ENCODE results near the gene BIRC2. TPM values are rescaled to one million over a fixed set of nuclear protein-coding genes. Genes with fewer than 3 reads are reported as not detected.
A peak's percentile ranks its signal among the peaks of the same experiment; 100 is the strongest.

The BIRC2 gene
- total RNA-seq, 4 donors from 2014 or later: 66.5 to 95.9 (median 73.2) TPM

DNA sequence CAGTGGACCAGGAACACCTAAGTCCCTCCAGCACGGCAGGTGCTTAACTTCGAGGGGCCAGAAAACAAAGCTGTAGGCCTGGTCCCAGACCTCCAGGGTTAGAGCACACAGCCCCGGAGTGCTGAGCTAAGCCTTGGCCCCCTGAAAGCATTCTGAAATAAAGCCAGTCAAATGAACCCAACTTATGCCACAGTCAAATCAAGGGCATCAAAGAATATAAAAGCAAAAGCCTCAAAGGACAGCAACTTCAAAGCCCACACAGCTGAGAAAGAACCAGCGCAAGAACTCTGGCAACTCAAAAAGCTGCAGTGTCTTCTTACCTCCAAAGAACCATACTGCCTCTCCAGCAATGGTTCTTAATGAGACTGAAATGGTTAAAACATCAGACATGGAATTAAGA is 66.5 kb downstream of the BIRC2 start:
- H3K27ac ChIP-seq: no peak overlapping the region
- no peak overlapping the region for H3K4me3 ChIP-seq
- TF ChIP-seq POLR2AphosphoS5 (IDR thresholded peaks at IDR 0.05) (no peak), POLR2A (IDR thresholded peaks at IDR 0.05) (no peak), EP300 (IDR thresholded peaks at IDR 0.05; ENCODE audit: low read depth) (no peak)
- TF ChIP-seq, protein P1, sequence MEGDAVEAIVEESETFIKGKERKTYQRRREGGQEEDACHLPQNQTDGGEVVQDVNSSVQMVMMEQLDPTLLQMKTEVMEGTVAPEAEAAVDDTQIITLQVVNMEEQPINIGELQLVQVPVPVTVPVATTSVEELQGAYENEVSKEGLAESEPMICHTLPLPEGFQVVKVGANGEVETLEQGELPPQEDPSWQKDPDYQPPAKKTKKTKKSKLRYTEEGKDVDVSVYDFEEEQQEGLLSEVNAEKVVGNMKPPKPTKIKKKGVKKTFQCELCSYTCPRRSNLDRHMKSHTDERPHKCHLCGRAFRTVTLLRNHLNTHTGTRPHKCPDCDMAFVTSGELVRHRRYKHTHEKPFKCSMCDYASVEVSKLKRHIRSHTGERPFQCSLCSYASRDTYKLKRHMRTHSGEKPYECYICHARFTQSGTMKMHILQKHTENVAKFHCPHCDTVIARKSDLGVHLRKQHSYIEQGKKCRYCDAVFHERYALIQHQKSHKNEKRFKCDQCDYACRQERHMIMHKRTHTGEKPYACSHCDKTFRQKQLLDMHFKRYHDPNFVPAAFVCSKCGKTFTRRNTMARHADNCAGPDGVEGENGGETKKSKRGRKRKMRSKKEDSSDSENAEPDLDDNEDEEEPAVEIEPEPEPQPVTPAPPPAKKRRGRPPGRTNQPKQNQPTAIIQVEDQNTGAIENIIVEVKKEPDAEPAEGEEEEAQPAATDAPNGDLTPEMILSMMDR (IDR thresholded peaks at IDR 0.05): no peak
- in situ Hi-C loops (cut with MboI; ENCODE audit: low pct_ligation_motif_present in 1 of 4, low pct_unique_long_range_greater_than_20kb in 1 of 4, low sequenced_read_pairs in 3 of 4) (no loop called here), intact Hi-C loops (cut with DNase I; ENCODE audit: low total_unique reads) (no loop called here)
- WGBS, 2 donors (ENCODE audit: low coverage in 1 of 2): 94% methylated on average over 4 of the region's 4 CpGs; no CpG with 5 or more reads in 1 of the 2 donors
- no peak for DNase-seq
- H3K4me1 ChIP-seq: peaks cover 3 to 45% (median 28%) of the 10 kb centered on the region in 4 donors
- H3K36me3 ChIP-seq: no peaks in the 10 kb centered on the region
- H3K9me3 ChIP-seq: no peaks in the 10 kb centered on the region
- no peaks in the 10 kb centered on the region for H3K27me3 ChIP-seq

DNA sequence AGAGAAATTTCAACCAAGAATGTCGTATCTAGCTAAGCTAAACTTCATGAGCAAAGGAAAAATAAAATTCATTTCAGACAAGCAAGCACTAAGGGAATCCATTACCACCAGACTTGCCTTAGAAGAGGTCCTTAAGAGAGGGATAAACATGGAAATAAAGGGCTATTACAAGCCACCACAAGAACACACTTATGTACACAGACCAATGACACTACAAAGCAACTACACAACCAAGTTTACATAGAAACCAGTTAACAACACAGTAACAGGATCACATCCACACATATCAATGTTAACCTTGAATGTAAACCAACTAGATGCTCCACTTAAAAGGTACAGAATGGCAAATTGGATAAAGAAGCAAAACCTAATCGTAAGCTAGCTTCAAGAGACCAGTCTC is 67.5 kb downstream of the BIRC2 start:
- in situ Hi-C loops (cut with MboI; ENCODE audit: low pct_ligation_motif_present in 1 of 4, low pct_unique_long_range_greater_than_20kb in 1 of 4, low sequenced_read_pairs in 3 of 4) (no loop called here), intact Hi-C loops (cut with DNase I; ENCODE audit: low total_unique reads) (no loop called here)
- no peaks in the 10 kb centered on the region for H3K27me3 ChIP-seq
- no peak for TF ChIP-seq EP300 (IDR thresholded peaks at IDR 0.05; ENCODE audit: low read depth)
- H3K4me3 ChIP-seq: no peak overlapping the region
- H3K9me3 ChIP-seq: no peaks in the 10 kb centered on the region
- H3K27ac ChIP-seq: peak overlapping the region in 2 of 4 donors; percentile 34 to 42
- 90 to 92% methylated on average over 2 of the region's 2 CpGs for WGBS, 2 donors (ENCODE audit: low coverage in 1 of 2)
- H3K4me1 ChIP-seq: peaks cover 3 to 45% (median 28%) of the 10 kb centered on the region in 4 donors
- H3K36me3 ChIP-seq: no peaks in the 10 kb centered on the region
- no peak for DNase-seq

DNA sequence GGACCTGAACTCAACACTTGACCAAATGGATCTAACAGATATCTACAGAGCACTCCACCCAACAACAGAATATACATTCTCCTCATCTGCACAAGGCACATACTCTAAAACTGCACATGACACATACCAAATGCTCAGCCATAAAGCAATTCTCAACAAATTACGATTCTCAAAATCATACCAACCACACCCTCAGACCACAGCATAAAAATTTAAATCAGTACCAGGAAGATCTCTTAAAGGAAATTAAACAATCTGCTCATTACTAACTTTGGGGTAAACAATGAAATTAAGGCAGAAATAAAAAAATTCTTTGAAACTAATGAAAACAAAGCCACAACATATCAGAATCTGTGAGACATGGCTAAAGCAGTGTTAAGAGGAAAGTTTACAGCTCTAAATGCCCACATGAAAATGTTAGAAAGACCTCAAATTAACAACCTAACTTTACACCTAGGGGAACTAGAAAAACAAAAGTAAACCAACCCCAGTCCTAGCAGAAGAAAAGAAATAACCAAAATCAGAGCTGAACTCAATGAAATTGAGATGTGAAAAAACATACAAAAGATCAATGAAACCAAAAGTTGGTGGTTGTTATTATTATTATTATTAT is 68.4 kb downstream of the BIRC2 start:
- no peaks in the 10 kb centered on the region for H3K36me3 ChIP-seq
- no peak overlapping the region for H3K4me3 ChIP-seq
- no peaks in the 10 kb centered on the region for H3K9me3 ChIP-seq
- peaks cover 3 to 46% (median 27%) of the 10 kb centered on the region in 4 donors for H3K4me1 ChIP-seq
- peak overlapping the region; percentile 18 to 42 (median 36) for H3K27ac ChIP-seq
- no peaks in the 10 kb centered on the region for H3K27me3 ChIP-seq
- in situ Hi-C loops (cut with MboI; ENCODE audit: low pct_ligation_motif_present in 1 of 4, low pct_unique_long_range_greater_than_20kb in 1 of 4, low sequenced_read_pairs in 3 of 4) (no loop called here), intact Hi-C loops (cut with DNase I; ENCODE audit: low total_unique reads) (no loop called here)
- WGBS, 2 donors (ENCODE audit: low coverage in 1 of 2): 32 to 33% methylated on average over 1 of the region's 1 CpG
- DNase-seq: no peak
- TF ChIP-seq POLR2A (IDR thresholded peaks at IDR 0.05): no peak
- TF ChIP-seq POLR2AphosphoS5 (IDR thresholded peaks at IDR 0.05): no peak

GRCh38 chr11:102416976-102417375 is 70.0 kb downstream of the BIRC2 start:
- Histone ChIP-seq H3K27me3 (no peaks in the 10 kb centered on the region), H3K27ac (no peak overlapping the region), H3K9me3 (no peaks in the 10 kb centered on the region), H3K36me3 (no peaks in the 10 kb centered on the region), H3K4me3 (no peak overlapping the region), H3K4me1 (peaks cover 3 to 36% (median 18%) of the 10 kb centered on the region in 4 donors)
- in situ Hi-C loops (cut with MboI; ENCODE audit: low pct_ligation_motif_present in 1 of 4, low pct_unique_long_range_greater_than_20kb in 1 of 4, low sequenced_read_pairs in 3 of 4): no loop called here
- WGBS, 2 donors (ENCODE audit: low coverage in 1 of 2): 75 to 83% methylated on average over 2 of the region's 2 CpGs
- TF ChIP-seq POLR2AphosphoS5 (IDR thresholded peaks at IDR 0.05): no peak
- no peak for TF ChIP-seq POLR2A (IDR thresholded peaks at IDR 0.05)
- TF ChIP-seq, protein P1 (IDR thresholded peaks at IDR 0.05): no peak
- TF ChIP-seq EP300 (IDR thresholded peaks at IDR 0.05; ENCODE audit: low read depth): no peak
- intact Hi-C loops (cut with DNase I; ENCODE audit: low total_unique reads): no loop called here
- DNase-seq: no peak

DNA sequence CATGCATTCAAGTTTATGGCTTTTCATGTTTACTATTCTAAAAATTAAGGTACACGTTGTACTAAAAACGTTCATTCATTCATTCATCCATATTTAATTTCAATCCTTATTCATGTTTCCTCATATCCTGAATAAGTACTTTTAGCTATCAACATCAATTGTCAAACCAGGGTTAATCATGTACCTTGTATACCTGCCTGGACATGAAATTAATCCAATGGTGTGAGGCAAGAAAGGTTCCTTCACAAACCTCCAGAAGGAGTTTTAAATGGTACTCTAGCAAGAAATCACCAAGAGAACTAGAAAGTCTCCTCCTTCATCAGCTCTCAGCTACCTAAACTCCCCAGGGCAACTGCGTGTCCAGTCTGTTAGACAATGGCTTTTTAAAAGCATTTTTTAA is 72.2 kb downstream of the BIRC2 start:
- H3K27ac ChIP-seq: no peak overlapping the region
- no peak overlapping the region for H3K4me3 ChIP-seq
- 70 to 78% methylated on average over 3 of the region's 3 CpGs for WGBS, 2 donors (ENCODE audit: low coverage in 1 of 2)
- no peaks in the 10 kb centered on the region for H3K27me3 ChIP-seq
- no peaks in the 10 kb centered on the region for H3K9me3 ChIP-seq
- TF ChIP-seq EP300 (IDR thresholded peaks at IDR 0.05; ENCODE audit: low read depth) (no peak), POLR2A (IDR thresholded peaks at IDR 0.05) (no peak), POLR2AphosphoS5 (IDR thresholded peaks at IDR 0.05) (no peak)
- TF ChIP-seq, protein P1 (IDR thresholded peaks at IDR 0.05): no peak
- in situ Hi-C loops (cut with MboI; ENCODE audit: low pct_ligation_motif_present in 1 of 4, low pct_unique_long_range_greater_than_20kb in 1 of 4, low sequenced_read_pairs in 3 of 4) (no loop called here), intact Hi-C loops (cut with DNase I; ENCODE audit: low total_unique reads) (no loop called here)
- H3K4me1 ChIP-seq: peaks cover 3 to 26% (median 19%) of the 10 kb centered on the region in 4 donors
- no peaks in the 10 kb centered on the region for H3K36me3 ChIP-seq
- no peak for DNase-seq
